Activated naive CD4-positive, alpha-beta T cell treated with anti-CD3 and anti-CD28 coated beads, Interleukin-2, amount 50 U/mL, for 16 hours (primary cell): ENCODE data around the gene THSD8.
A peak's percentile ranks its signal among the peaks of the same experiment; 100 is the strongest.

ENCODE experiments used
- DNase-seq: peaks from one replicate; pipeline ENCODE4 v3.0.0-alpha.2; 2020

Gene THSD8

DNA sequence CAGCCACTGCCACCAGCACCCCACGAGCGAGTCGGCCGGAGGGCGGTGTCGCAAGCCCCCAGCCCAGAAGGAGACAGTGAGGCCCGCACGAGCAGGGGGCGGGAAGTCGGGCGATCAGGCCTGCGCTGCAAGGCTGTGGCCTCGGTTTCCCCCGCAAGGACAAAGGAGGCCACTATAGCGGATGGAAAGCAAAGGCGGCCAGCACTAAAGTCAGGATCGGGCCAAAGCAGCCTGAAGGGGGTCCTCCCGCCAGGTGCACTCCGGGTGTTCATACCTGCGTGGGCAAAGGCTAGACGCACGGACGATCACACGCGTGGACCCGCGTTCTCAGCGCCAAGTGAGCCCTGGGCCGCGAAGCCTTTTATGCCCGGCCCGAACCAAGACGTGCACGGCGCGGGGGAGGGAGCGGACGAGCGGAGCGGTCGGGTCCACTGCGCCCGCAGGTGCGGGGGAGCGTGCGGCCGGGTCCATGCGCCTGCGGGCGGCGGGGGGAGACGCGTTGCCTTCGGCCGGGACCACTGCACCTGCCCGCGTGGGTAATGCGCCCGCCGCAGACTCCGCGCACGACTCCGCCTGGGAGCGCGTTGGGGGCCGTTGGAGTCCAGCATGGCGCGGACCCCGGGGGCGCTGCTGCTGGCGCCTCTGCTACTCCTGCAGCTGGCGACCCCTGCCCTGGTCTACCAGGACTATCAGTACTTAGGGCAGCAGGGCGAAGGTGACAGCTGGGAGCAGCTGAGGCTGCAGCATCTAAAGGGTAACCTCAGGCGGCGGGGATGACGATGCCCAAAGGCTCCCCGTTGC, at the start of gene THSD8, which contains the start of gene PRDX2:
THSD8 (plus strand) TSS at position 604 of the 801 bp plus-strand sequence; CDS start at position 607, 3 bp downstream.
PRDX2 (minus strand) TSS at position 335 of the 801 bp plus-strand sequence. CDS start 539 bp downstream, outside the sequence.
- DNase-seq: peak; percentile 80

DNA sequence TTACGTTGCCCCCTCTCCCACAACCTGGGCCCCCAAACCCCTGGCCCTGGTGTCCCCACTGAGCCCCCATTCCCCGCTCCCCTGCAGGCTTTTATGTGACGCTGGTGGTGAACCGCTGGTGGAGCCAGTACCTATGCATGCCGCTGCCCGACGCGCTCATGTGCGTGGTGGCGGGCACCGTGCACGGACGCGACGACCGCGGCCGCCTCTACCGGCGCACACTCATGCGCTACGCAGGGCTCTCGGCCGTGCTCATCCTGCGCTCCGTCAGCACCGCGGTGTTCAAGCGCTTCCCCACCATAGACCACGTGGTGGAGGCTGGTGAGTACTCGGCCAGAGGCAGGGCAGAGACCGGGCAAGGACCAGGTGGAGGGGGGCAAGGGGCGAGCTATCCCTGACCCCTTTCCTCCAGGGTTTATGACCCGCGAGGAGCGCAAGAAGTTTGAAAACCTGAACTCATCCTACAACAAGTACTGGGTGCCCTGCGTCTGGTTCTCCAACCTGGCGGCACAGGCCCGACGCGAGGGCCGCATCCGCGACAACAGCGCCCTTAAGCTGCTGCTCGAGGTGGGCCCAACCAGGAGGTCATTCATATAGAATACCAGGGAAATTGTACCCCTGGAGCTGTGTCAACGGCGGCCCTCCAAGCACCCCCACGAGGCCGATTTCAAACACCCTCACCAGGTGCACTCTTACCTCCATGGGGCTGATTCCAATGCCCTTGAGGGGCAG, 47.2 kb upstream of the THSD8 start:
- DNase-seq: no peak

DNA sequence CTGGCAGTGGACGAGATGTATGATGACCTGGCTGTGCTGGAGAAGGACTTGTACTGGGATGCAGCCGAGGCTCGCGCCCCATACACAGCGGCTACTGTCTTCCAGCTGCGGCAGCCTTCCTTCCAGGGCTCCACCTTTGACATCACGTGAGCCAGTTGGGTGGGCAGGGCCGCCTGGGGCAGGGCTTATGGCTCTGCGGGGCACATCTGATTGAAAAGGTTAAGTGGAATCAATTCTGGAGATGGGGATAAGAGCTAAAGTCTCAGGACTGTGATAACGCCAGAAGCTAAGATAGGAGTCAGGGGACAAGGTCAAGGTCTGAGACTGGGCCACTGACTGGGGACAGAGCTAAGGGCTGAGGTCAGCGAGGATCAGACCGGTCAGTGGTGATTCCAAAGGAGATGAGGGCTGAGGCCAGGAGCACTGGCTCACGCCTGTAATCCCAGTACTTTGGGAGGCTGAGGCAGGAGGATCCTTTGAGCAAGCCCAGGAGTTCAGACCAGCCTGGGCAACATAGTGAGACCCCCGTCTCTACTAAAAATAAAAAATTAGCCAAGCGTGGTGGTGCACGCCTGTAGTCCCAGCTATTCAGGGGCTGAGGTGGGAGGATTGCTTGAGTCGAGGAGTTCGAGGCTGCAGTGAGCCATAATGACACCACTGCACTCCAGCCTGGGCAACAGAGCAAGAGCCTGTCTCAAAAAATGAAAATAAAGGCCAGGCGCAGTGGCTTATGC, 45.6 kb upstream of the THSD8 start:
- no peak for DNase-seq

- DNase-seq: peak; percentile 67
Observed at GRCh38 chr19:12757544-12758274, 44.2 kb upstream of the THSD8 start.

GRCh38 chr19:12759686-12760085, 42.2 kb upstream of the THSD8 start:
- DNase-seq: no peak

- no peak for DNase-seq
Observed at GRCh38 chr19:12763100-12763499, 38.8 kb upstream of the THSD8 start.

DNA sequence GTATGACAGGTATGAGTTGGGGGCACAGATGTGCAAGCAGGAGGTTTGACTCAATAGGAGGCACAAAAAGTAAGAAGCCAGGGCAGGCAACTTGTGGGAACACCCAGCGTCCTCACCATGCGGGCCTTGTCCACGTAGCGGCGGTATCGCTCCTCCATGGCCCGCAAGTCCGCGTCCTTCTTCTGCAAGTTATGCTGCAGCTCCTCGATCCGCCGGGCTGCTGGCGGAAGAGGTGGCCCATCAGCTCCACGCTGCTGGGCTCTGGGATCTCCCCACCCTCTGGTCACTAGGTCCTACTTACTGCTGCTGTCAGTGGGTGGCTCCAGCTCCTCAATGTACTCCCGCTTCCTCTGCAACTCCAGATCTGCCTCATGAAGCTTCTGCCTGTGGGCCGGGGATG, 37.2 kb upstream of the THSD8 start:
- no peak for DNase-seq

DNA sequence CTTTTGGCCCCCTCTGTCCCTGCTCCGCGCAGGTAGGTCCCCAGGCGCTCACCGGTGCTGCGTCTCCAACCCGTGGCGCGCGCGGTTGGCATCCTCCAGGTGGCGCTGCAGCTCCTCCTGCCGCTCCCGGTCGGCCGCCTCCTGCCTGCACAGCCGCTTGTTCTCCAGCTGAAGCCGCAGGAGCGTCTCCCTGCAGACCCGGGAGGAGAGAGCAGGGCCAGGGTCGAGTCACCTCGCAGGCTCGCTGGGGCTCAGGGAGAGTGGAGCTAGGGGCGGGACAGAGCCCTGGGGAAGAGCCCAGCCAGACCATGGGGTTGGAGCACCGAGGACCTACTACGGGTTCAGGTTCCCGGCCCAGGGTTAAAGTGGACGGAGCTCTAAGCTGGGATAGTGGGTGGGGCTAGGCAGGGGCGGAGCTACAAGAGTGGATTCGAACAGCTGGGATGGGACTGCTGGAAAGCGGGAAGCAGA, 35.8 kb upstream of the THSD8 start:
- DNase-seq: no peak

DNA sequence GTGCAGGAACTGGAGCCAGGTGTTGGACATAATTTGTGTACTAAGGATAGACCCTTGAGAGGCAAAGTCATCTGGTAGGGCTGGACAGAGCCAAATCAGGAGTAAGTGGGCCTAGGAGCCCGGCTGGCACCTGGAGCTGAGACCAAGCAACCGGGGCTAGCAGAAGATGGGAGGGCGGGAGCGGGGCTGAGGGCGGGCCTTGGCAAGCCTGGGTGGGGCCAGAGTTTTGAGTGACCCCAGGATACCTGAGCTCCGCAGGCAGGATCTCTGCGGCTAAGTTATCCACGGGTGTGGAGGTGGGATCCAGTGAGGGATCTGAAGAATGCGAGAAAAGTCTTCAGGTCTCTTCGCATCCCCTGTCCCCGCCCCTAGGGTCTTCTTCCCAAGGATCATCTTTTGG, 34.7 kb upstream of the THSD8 start:
- no peak for DNase-seq

DNA sequence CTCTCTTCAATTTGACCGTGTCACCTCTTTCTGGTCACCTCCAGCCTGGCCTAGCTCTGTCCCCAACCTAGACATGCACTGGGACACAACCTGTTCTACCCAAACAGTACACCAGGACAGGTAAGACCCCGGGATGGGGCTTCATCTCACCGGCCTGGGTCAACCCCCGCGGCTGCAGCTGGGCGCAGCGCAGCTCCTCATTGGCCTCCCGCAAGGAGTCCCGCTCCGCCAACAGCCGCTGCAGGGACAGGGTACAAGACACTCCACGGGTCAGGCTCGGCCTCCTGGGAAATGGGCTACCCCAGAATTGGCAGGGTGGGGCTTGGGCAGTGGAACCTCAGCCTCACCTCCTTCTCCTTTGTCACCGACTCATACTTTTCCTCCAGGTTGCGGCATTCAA, 34.2 kb upstream of the THSD8 start:
- no peak for DNase-seq

DNA sequence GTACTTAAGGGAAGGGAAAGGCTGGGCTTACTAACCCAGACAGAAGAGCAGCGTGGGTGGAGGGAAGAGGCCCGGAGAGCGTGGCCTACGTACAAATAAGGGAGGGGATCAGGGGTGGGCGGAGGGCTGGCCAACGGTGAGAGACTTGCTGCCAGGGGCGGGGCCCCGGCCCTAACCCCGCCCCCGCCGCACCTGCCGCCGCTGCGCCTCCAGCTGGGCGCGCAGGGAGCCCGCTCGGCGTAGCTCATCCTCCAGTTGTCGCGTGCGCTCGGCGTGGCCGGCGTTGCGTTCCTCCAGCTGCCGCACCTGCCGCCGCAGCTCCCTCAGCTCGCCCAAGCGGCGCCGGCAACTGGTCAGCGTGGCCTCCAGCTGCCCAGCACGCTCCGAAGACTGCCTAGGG, 32.2 kb upstream of the THSD8 start:
- peak; percentile 70 for DNase-seq

- DNase-seq: no peak
Observed at GRCh38 chr19:12770922-12771321, 30.9 kb upstream of the THSD8 start.

- no peak for DNase-seq
Observed at GRCh38 chr19:12772323-12772722, 29.5 kb upstream of the THSD8 start.

DNA sequence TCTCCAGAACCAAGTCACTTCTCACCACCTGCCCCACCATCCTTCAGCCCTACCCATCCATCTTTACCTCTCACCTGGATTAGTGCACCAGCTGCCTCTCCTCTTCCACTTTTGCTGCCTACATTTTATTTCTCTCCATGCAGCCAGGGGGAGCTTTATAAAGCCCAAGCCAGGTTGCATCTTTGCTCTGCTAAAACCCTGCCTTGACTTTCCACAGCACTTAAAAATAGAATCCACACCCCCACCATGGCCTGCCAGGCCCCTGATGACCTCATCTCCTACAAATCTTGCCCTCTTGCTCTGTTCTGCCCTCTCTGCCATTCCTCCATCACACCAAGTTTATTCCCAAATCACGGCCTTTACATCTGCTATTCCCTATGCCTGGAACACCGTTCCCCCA, 28.3 kb upstream of the THSD8 start:
- no peak for DNase-seq

GRCh38 chr19:12774588-12775555, 27.0 kb upstream of the THSD8 start, which contains the start of gene HOOK2:
Gene HOOK2, minus strand, starts transcription at chr19:12775552. Its CDS starts 103 bp downstream, at chr19:12775449.
- peak; percentile 40 for DNase-seq

GRCh38 chr19:12777217-12778016, 24.5 kb upstream of the THSD8 start:
- peak; percentile 83 for DNase-seq

GRCh38 chr19:12778017-12778904, 23.6 kb upstream of the THSD8 start:
- DNase-seq: peak; percentile 48

GRCh38 chr19:12778905-12779161, 23.0 kb upstream of the THSD8 start:
- no peak for DNase-seq

DNA sequence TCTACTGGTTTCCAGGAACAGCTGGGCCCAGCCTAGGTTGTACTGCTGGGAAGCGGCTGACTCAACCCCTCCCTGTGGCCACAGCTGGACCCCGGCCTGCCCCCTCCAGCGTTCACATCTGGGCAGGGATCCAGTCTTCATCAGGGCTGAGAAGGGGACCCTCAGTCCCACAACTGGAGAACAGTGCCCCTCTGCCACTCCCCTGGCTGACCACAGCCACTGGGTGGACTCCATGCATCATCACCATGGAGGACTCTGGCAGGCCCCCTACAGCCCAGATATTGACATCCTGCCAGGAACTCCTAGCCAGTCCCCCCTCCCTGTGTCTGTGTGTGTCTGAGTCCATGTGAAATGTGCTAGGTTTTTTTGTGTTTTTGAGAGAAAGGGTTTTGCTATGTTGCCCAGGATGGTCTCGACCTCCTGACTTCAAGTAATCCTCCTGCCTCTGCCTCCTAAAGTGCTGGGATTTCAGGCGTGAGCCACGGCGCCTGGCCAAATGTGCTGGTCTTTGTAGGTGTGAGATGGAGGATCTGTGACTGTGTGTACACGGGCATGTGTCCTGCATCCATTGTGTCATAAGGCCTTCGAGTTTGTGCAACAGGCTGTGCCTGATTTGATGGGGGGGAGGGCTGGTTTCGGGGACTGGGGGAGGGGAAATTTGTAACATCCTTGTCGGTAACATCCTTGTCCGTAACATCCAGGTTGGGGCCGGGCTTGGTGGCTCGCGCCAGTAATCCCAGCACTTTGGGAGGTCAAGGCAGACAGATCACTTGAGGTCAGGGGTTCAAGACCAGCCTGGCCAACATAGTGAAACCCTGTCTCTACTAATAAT, 22.5 kb upstream of the THSD8 start:
- no peak for DNase-seq
